Retinal pigment epithelial cell (primary cell): ENCODE measurements around the gene PDE11A.

Source experiments
- DNase-seq: peaks from one replicate; pipeline ENCODE4 v3.0.0-alpha.2; 2010; ENCODE audit warnings: low read depth
- H3K4me3 ChIP-seq: 2 replicates; pipeline ENCODE4 v1.5.1; 2011; ENCODE audit warnings: mild to moderate bottlenecking, low read length, control low read depth, moderate library complexity
- TF ChIP-seq, protein P1 (sequence below): conservative IDR thresholded peaks from 2 replicates; pipeline ENCODE4 v1.5.1; 2011; ENCODE audit warnings: low read depth, low read length, control low read depth, inconsistent platforms

PDE11A gene

DNA sequence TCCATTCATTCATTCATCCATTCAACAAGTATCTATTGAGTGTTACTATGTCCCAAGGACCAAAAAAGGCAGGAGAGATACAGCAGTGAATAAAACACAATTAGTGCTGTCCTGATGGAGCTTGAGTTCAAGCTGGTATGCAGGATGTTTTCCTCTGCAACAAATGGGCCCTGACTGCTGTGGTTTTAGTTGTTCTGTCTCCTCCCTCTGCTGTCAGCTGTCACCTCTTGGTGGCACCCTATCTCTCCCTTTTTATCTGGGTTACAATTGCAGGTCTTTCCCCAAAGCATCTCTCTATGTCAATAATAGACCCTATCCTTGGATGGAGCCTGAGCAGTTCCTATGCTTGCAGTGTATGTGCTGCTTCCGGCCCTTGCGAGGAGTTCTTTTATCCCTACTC, 304.8 kb downstream of the PDE11A start:
- TF ChIP-seq, protein P1, sequence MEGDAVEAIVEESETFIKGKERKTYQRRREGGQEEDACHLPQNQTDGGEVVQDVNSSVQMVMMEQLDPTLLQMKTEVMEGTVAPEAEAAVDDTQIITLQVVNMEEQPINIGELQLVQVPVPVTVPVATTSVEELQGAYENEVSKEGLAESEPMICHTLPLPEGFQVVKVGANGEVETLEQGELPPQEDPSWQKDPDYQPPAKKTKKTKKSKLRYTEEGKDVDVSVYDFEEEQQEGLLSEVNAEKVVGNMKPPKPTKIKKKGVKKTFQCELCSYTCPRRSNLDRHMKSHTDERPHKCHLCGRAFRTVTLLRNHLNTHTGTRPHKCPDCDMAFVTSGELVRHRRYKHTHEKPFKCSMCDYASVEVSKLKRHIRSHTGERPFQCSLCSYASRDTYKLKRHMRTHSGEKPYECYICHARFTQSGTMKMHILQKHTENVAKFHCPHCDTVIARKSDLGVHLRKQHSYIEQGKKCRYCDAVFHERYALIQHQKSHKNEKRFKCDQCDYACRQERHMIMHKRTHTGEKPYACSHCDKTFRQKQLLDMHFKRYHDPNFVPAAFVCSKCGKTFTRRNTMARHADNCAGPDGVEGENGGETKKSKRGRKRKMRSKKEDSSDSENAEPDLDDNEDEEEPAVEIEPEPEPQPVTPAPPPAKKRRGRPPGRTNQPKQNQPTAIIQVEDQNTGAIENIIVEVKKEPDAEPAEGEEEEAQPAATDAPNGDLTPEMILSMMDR, result no peak

DNA sequence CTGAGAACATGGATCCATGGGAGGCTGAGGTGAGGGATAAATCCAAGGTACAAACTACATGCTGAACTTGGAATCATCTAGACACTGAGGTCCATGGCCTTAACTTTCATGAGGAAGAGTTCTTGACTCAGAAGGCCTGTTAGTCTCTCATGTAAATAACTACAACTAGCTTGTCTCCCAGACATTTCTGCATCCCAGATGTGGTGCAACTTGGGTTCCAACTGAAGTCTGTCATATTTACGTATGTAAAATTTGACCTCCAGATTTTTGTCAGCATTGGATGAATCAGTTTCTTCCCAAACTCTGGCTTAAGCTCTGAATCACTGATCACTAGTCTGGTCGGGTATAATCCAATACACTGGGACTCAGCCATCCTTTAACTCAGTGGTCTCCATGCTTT, 306.9 kb downstream of the PDE11A start:
- no peak for DNase-seq
- H3K4me3 ChIP-seq, result no peak overlapping the region
- TF ChIP-seq, protein P1, result no peak

More for the DNA sequence above, 304.8 kb downstream of the PDE11A start:
- no peak for DNase-seq
- H3K4me3 ChIP-seq, result no peak overlapping the region

DNA sequence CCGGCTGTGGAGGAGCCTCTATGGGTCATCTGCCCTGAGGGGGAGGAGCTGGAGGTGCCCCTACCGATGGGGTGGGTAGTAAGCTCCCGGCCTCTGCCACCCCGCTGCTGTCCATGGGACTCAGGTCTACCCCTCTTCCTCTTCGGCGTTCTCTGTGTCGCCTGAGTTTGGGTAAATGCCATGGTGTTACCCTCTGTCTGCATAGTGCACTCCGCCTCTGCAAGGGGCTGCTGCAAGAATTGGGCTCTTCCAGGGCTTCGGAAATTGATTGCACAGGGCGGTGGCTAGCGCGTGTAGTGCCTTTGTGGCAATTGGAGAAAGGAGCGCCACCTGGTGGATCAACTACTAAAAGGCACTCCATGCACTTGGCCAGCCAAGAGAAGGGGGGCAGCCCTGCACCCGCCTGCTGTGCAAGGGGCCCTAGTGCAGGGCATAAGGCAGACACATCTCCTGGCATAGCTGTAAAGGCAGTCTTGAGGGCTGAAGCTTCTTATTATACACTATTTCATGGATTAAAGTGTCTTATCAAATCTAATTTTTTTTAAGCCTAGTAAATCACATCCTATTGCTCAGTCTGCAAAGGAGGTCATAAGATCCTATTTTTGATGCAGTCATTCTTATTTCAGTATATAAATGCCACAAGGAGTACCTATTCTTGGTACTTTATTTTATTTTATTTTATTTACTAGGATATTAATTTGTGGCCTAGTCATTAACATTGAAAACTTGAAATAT, 308.9 kb downstream of the PDE11A start:
- TF ChIP-seq, protein P1, result peak; percentile 85
- no peak overlapping the region for H3K4me3 ChIP-seq
- no peak for DNase-seq

DNA sequence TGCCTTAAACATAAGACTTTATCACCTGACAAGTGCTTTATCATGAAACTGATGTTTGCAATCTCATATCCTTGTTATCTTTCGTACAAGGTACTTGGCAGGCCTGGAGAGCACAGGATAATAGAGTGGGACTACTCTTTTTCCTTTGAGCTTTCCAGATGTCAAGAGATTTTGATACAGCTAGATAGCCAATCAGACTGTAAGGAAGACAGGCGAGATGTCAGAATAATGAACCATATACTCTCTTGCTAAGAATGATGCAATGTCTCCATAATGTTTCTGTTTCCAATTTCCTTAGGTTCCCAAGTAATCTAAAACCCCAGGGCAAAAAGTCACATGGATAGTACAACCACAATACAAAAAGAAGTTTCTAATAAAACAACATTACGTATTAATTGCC, 313.1 kb downstream of the PDE11A start:
- TF ChIP-seq, protein P1, result no peak

DNA sequence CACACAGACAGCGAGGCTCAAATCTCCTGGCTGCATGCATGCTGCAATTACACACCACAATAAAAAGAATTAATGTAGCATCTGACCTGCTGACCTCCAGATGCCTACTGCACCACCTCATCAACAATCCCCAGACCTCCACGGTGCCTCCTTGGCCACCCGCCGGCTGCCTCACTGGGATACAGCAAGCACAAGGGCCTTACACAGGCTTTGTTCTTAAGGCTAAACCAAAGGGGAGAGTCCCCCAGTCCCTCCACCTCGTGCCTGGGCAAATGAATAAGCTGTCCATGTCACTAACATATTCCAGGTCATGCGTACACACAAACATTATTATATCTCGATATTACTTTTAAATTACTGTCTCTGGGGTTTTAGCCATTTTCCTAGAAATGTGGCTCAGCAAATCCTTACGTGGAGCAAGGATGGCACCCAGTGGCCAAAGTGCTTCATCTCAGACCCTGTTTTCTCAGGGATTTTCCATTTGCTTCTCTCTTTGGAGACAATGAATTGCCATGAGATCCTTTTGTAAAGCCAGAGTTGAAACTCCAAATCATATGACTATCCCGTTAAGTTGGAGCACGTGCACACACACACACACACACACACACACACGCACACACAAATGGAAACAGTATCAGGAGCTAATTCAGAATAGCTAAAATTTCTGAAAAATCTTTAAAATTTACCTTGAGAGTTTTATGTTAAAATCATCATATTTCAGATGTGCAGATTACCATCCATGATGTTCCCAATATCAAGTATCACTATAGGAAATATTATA, 313.8 kb downstream of the PDE11A start:
- TF ChIP-seq, protein P1, result peak; percentile 70
- DNase-seq, result peak; percentile 62
- no peak overlapping the region for H3K4me3 ChIP-seq

More for the DNA sequence above, 313.1 kb downstream of the PDE11A start:
- no peak for DNase-seq
- H3K4me3 ChIP-seq, result no peak overlapping the region

DNA sequence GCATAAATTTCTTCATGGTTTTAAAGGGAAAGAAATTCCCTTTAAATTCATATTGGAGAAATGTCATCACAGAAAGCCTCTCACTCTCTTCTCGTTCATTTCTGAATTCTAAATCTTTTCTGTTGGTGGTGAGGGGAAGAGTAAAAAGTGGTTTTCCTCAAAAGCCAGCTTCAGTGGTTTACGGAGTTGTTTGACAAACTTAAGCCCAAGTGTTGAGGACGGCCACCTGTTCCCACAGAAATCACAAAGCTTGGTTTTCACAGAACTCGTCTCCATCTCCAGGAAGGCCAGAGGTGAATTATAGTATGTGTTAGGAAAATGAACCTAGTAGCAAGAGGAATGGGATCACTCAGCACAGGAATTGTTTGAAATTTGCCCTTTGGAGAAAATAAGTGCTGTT, 316.2 kb downstream of the PDE11A start:
- no peak overlapping the region for H3K4me3 ChIP-seq
- TF ChIP-seq, protein P1, result no peak
- DNase-seq, result no peak

DNA sequence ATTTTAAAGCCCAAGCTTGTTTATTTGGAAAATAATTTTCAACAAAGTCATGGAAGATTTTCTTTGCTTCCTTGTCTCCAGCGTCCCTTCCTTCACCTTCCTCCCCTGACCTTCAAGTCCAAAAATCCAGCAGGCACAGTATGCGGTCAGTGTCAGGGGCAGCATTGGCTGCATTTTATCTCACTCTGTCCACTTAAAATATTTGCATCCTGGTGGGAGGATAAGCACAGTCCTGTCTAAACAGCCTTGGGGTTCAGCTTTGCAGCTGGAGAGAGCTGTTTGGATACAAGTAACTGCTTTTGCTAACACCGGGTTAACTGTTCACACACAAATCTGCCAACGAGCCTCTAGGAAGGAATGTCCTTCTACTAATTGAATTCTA, 318.1 kb downstream of the PDE11A start:
- H3K4me3 ChIP-seq, result no peak overlapping the region
- DNase-seq, result no peak
- TF ChIP-seq, protein P1, result no peak
